Liver (tissue), 9 donors: ENCODE data around the gene GCNT2. TPM values are rescaled to one million over a fixed set of nuclear protein-coding genes. Genes with fewer than 3 reads are reported as not detected.

ENCODE experiments used
- DNase-seq: peaks from one replicate; pipeline ENCODE4 v3.0.0-alpha.2; 2017; ENCODE audit warnings: low spot score
- H3K27ac ChIP-seq, 2 donors: one replicate each; pipeline ENCODE4 v1.7.0; 2013; ENCODE audit warnings: inconsistent platforms in 2 of 2, low read length in 2 of 2, control low read depth in 1 of 2, low read depth in 1 of 2, mild to moderate bottlenecking in 1 of 2
- H3K27me3 ChIP-seq, 4 donors: one replicate each; pipeline versions ENCODE4 v1.6.1 to v1.7.0; 2013; ENCODE audit warnings: low read length in 3 of 4, inconsistent platforms in 1 of 4, mild to moderate bottlenecking in 1 of 4, moderate library complexity in 1 of 4; ENCODE audit not compliant: control insufficient read depth in 4 of 4, insufficient read depth in 4 of 4
- H3K36me3 ChIP-seq, 4 donors: one replicate each; pipeline versions ENCODE4 v1.6.1 to v1.7.0; 2013; ENCODE audit warnings: low read length in 3 of 4, mild to moderate bottlenecking in 3 of 4, low read depth in 1 of 4, moderate library complexity in 1 of 4; ENCODE audit not compliant: control insufficient read depth in 4 of 4, insufficient read depth in 3 of 4
- H3K4me1 ChIP-seq, 4 donors: one replicate each; pipeline versions ENCODE4 v1.6.1 to v1.7.0; 2013; ENCODE audit warnings: low read length in 3 of 4, mild to moderate bottlenecking in 3 of 4, moderate library complexity in 1 of 4; ENCODE audit not compliant: control insufficient read depth in 4 of 4, insufficient read depth in 4 of 4
- H3K4me3 ChIP-seq, 3 donors: one replicate each; pipeline versions ENCODE4 v1.6.1 to v1.7.0; 2013; ENCODE audit warnings: low read length in 3 of 3, control low read depth in 1 of 3, low read depth in 1 of 3, mild to moderate bottlenecking in 1 of 3
- H3K9ac ChIP-seq, 2 donors: one replicate each; pipeline ENCODE4 v1.7.0; 2013; ENCODE audit warnings: low read length in 2 of 2, mild to moderate bottlenecking in 2 of 2, moderate library complexity in 2 of 2, control low read depth in 1 of 2, low read depth in 1 of 2
- H3K9me3 ChIP-seq, 4 donors: one replicate each; pipeline versions ENCODE4 v1.6.1 to v1.7.0; 2013; ENCODE audit warnings: low read length in 3 of 4; ENCODE audit not compliant: control insufficient read depth in 4 of 4
- ATF3 ChIP-seq: IDR thresholded peaks from 2 replicates; pipeline ENCODE4 v1.6.1; 2016; ENCODE audit warnings: antibody characterized with exemption
- CTCF ChIP-seq: fragments of 150-350 bp; IDR thresholded peaks from 2 replicates; pipeline ENCODE4 v1.5.1; 2017; ENCODE audit warnings: improper control_type of control experiment, low read depth, low read length; ENCODE audit not compliant: missing input control
- EGR1 ChIP-seq, 2 donors: IDR thresholded peaks; 2 replicates each; pipeline ENCODE4 v1.6.1; 2016 to 2018; ENCODE audit warnings: antibody characterized with exemption in 2 of 2, low read depth in 2 of 2
- FOXA1 ChIP-seq: IDR thresholded peaks from 2 replicates; pipeline ENCODE4 v1.6.1; 2016; ENCODE audit warnings: antibody characterized with exemption
- FOXA2 ChIP-seq: IDR thresholded peaks from 2 replicates; pipeline ENCODE4 v1.6.1; 2016; ENCODE audit warnings: antibody characterized with exemption
- HNF4A ChIP-seq, 2 donors: conservative IDR thresholded peaks; 2 replicates each; pipeline ENCODE4 v1.6.1; 2016; ENCODE audit warnings: antibody characterized with exemption in 2 of 2, mild to moderate bottlenecking in 2 of 2
- HNF4G ChIP-seq: IDR thresholded peaks from 2 replicates; pipeline ENCODE4 v1.6.1; 2016; ENCODE audit warnings: antibody characterized with exemption
- JUND ChIP-seq, 2 donors: IDR thresholded peaks; 2 replicates each; pipeline ENCODE4 v1.6.1; 2016; ENCODE audit warnings: antibody characterized with exemption in 2 of 2
- MAX ChIP-seq: IDR thresholded peaks from 2 replicates; pipeline ENCODE4 v1.6.1; 2016; ENCODE audit warnings: antibody characterized with exemption
- NR2F2 ChIP-seq: IDR thresholded peaks from 2 replicates; pipeline ENCODE4 v1.6.1; 2016; ENCODE audit warnings: antibody characterized with exemption
- REST ChIP-seq: IDR thresholded peaks from 2 replicates; pipeline ENCODE4 v1.6.1; 2016; ENCODE audit warnings: antibody characterized with exemption, mild to moderate bottlenecking
- RXRA ChIP-seq, 2 donors: IDR thresholded peaks; 2 replicates each; pipeline ENCODE4 v1.6.1; 2017 to 2018; ENCODE audit warnings: antibody characterized with exemption in 2 of 2, mild to moderate bottlenecking in 1 of 2
- TAF1 ChIP-seq: conservative IDR thresholded peaks from 2 replicates; pipeline ENCODE4 v1.6.1; 2016; ENCODE audit warnings: antibody characterized with exemption, mild to moderate bottlenecking
- YY1 ChIP-seq: IDR thresholded peaks from 2 replicates; pipeline ENCODE4 v1.6.1; 2016; ENCODE audit warnings: antibody characterized with exemption, mild to moderate bottlenecking
- WGBS: extraction: QIAGEN DNeasy Blood & Tissue Kit; methylation state at CpG from one replicate; pipeline ENCODE4 v1.1.7; 2013; 5-methylcytosine and 5-hydroxymethylcytosine counted together
- polyA plus RNA-seq, 2 donors: library from polyadenylated mRNA; stranded (reverse) in 1 of 2; unstranded in 1 of 2; fragments of 200-250 nt in 1 of 2; fragments of >200 nt in 1 of 2; fragmentation: Nextera tagmentation in 1 of 2; extraction: Ambion mirVana in 1 of 2; gene quantifications; one replicate each; pipeline versions ENCODE4 v1.2.1 to v1.2.3, GENCODE V29; 2013 to 2015
- total RNA-seq, 2 donors: library from RNA; depleted of rRNA; stranded (reverse); fragments of >200 nt; gene quantifications; one replicate each; pipeline ENCODE4 v1.2.3, GENCODE V29; 2014
- donor health status: healthy.
- donor health status: healthy.
- donor health status: healthy.
- donor health status: healthy.
- donor health status: healthy.

Gene GCNT2
- 10 to 100 TPM in 1 of 2 donors, 1 to 10 TPM in 1; 2.8 to 16.7 TPM for total RNA-seq
- polyA plus RNA-seq: 1 to 10 TPM; 4.1 to 4.3 TPM

GRCh38 chr6:10521104-10521808, at the start of gene GCNT2:
TSS of gene GCNT2 (plus strand) at chr6:10521351. CDS start at chr6:10528912, 7,561 bp downstream.
- TF ChIP-seq RXRA (IDR thresholded peaks at IDR 0.05): no peak
- no peak for TF ChIP-seq REST
- TF ChIP-seq HNF4A (conservative IDR thresholded peaks at IDR 0.05): no peak
- TF ChIP-seq TAF1: no peak
- TF ChIP-seq EGR1 (IDR thresholded peaks at IDR 0.05; ENCODE audit: low read depth in 2 of 2): no peak
- no peak for TF ChIP-seq HNF4G
- no peak for TF ChIP-seq NR2F2
- no peak for TF ChIP-seq MAX
- no peak for TF ChIP-seq ATF3
- no peak for TF ChIP-seq JUND (IDR thresholded peaks at IDR 0.05)
- no peak for TF ChIP-seq FOXA1
- no peak for TF ChIP-seq FOXA2
- no peak for TF ChIP-seq CTCF

GRCh38 chr6:10472634-10473033, 48.5 kb upstream of the GCNT2 start:
- Histone ChIP-seq H3K27me3 (peaks cover 0 to 6% (median 0%) of the 10 kb centered on the region in 4 donors), H3K36me3 (no peaks in the 10 kb centered on the region), H3K9ac (no peak overlapping the region), H3K4me3 (no peak overlapping the region), H3K4me1 (no peaks in the 10 kb centered on the region), H3K9me3 (no peaks in the 10 kb centered on the region), H3K27ac (no peak overlapping the region)
- TF ChIP-seq TAF1 (no peak), YY1 (no peak), REST (no peak), RXRA (IDR thresholded peaks at IDR 0.05) (no peak)
- 80% methylated on average over 3 of the region's 3 CpGs for WGBS
- DNase-seq: no peak

More at GRCh38 chr6:10521104-10521808, at the start of gene GCNT2:
- H3K9me3 ChIP-seq: no peaks in the 10 kb centered on the region
- DNase-seq: no peak
- H3K9ac ChIP-seq: no peak within 1 kb of the TSS
- no peaks in the 10 kb centered on the region for H3K4me1 ChIP-seq
- H3K4me3 ChIP-seq: no peak within 1 kb of the TSS
- no peaks in the 10 kb centered on the region for H3K36me3 ChIP-seq
- no peaks in the 10 kb centered on the region for H3K27me3 ChIP-seq
- 45% methylated on average over 12 of the region's 12 CpGs for WGBS
- H3K27ac ChIP-seq: peak within 1 kb of the TSS in 1 of 2 donors; percentile 18
